Astrocyte of the hippocampus (primary cell): ENCODE results near the gene DDIT4L.
"Not testable (repeated sequence)": the region's sequence is repeated elsewhere in the genome, so short reads cannot be mapped to it uniquely, and the experiment has no call there.

ENCODE experiments used
- DNase-seq: peaks from one replicate; pipeline ENCODE4 v3.0.0; 2011; ENCODE audit warnings: low read depth, low spot score

Gene DDIT4L

GRCh38 chr4:100166297-100167039 is 23.8 kb downstream of the DDIT4L start:
- DNase-seq, result no peak

- DNase-seq, result no peak
These were observed 24.5 kb downstream of the DDIT4L start for GRCh38 chr4:100165809-100166208.

- no peak for DNase-seq
These were observed 25.2 kb downstream of the DDIT4L start for GRCh38 chr4:100164808-100165760.

- DNase-seq, result no peak
These were observed 28.1 kb downstream of the DDIT4L start for GRCh38 chr4:100162027-100162685.

GRCh38 chr4:100149190-100149589 is 41.1 kb downstream of the DDIT4L start:
- no peak for DNase-seq

GRCh38 chr4:100147684-100148083 is 42.6 kb downstream of the DDIT4L start:
- no peak for DNase-seq

GRCh38 chr4:100147198-100147597 is 43.1 kb downstream of the DDIT4L start:
- DNase-seq, result no peak

- DNase-seq, result peak; percentile 20
These were observed 43.5 kb downstream of the DDIT4L start for GRCh38 chr4:100146756-100147155.

- not testable (repeated sequence) for DNase-seq
These were observed 52.9 kb downstream of the DDIT4L start for GRCh38 chr4:100137320-100137719.
